LNCaP clone FGC (cell line): Measurements from ENCODE around the gene RNF31.

Experiments used
- DNase-seq: peaks from one replicate; pipeline ENCODE4 v3.0.0-alpha.2; 2011; ENCODE audit warnings: low read depth
- H3K4me3 ChIP-seq: 2 replicates; pipeline ENCODE4 v1.5.1; 2011; ENCODE audit warnings: mild to moderate bottlenecking, low read depth, low read length, control low read depth
- TF ChIP-seq, protein P1 (sequence below): IDR thresholded peaks from 2 replicates; pipeline ENCODE4 v1.5.1; 2012; ENCODE audit warnings: mild to moderate bottlenecking; ENCODE audit not compliant: control insufficient read depth, insufficient read depth; ENCODE audit errors: extremely low read depth

The RNF31 gene

DNA sequence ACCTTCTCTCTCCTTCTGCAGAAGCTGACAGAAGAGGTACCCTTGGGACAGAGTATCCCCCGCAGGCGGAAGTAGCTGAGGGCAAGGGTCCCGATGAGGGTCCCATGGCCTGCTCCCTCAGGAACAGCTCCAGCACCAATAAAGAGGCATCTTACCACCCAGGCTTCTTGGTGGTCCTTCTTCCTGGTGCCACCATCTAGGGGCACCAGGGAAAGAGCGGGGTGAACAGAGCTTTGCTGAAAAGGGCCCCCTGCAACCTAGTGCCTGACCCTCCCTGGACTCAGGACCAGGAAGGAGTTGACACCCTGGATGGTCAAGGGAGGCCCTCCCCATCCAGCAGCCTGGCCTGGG is 13.2 kb downstream of the RNF31 start:
- TF ChIP-seq, protein P1, sequence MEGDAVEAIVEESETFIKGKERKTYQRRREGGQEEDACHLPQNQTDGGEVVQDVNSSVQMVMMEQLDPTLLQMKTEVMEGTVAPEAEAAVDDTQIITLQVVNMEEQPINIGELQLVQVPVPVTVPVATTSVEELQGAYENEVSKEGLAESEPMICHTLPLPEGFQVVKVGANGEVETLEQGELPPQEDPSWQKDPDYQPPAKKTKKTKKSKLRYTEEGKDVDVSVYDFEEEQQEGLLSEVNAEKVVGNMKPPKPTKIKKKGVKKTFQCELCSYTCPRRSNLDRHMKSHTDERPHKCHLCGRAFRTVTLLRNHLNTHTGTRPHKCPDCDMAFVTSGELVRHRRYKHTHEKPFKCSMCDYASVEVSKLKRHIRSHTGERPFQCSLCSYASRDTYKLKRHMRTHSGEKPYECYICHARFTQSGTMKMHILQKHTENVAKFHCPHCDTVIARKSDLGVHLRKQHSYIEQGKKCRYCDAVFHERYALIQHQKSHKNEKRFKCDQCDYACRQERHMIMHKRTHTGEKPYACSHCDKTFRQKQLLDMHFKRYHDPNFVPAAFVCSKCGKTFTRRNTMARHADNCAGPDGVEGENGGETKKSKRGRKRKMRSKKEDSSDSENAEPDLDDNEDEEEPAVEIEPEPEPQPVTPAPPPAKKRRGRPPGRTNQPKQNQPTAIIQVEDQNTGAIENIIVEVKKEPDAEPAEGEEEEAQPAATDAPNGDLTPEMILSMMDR = no peak
- DNase-seq = no peak
- H3K4me3 ChIP-seq = no peak overlapping the region

DNA sequence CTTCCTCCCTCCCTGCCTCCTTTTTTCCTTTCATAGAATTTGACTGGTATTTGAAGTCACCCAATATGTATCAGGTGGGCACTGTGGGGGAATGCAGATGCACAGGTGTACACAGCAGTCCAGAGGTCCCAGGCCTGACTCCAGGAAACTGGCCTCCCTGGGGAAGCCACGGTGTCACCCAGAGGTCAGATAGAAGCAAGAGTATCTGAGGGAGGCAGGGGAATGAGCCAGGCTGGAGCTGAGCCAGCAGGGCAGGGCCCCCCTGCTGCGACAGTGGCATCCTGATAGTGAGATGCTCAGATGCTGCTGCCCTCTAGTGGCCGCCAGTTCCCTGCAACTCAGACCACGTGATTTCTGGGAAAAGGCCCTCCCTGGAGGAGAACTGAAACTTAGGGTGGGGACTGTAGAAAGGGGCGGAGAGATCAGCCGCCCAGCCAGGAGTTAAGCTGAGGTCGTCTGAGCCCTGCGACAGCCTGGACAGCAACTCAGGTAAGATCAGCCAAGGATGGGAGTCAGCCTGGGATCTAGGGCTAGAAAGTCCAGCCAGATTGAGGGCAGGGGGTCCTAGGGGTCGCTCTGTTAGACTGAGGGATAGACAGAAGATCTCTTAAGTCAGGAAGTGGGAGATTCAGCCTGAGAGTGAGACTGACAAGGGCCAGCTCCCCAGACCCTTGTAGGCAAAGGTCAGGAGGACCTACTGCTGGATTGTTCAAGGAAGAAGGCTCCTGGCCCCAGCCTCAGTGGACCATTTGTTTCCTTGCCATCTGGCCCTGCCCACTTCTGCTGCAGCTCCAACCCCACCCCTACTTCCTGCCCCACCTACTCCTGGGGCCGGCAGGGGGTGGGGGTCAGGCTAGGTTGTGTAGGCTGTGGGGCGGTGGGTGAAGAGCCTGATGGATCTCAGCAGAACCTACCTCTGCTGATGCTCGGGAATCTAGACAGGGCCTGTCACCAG is 13.8 kb downstream of the RNF31 start, which contains the start of gene IRF9:
Gene IRF9 (plus strand): TSS at position 416 of the 955 bp plus-strand sequence. CDS start 880 bp downstream, outside the sequence.
- peak within 1 kb of the TSS; percentile 39 for H3K4me3 ChIP-seq
- peak; percentile 87 for DNase-seq
- TF ChIP-seq, protein P1 = peak; percentile 97

DNA sequence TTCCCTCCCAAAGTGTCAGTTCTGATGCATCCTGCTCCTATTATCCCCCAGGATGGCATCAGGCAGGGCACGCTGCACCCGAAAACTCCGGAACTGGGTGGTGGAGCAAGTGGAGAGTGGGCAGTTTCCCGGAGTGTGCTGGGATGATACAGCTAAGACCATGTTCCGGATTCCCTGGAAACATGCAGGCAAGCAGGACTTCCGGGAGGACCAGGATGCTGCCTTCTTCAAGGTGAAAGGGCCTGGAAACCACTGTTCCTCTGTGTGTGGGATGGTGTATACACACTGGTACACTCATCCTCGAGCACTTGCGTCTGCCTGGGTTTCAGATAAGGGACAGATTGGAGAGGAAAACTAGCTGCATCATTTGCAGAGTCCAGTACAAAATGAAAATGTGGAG is 14.8 kb downstream of the RNF31 start:
- no peak overlapping the region for H3K4me3 ChIP-seq
- TF ChIP-seq, protein P1 = no peak
- DNase-seq = no peak

DNA sequence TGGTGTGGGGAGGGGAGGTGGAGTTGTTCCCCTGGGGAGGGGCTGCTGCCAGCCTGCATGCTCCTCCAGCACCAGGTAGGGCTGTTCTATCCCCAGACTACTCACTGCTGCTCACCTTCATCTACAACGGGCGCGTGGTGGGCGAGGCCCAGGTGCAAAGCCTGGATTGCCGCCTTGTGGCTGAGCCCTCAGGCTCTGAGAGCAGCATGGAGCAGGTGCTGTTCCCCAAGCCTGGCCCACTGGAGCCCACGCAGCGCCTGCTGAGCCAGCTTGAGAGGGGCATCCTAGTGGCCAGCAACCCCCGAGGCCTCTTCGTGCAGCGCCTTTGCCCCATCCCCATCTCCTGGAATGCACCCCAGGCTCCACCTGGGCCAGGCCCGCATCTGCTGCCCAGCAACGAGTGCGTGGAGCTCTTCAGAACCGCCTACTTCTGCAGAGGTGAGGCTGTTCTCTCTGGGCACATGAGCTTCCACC is 17.3 kb downstream of the RNF31 start:
- TF ChIP-seq, protein P1 = no peak
- DNase-seq = no peak

DNA sequence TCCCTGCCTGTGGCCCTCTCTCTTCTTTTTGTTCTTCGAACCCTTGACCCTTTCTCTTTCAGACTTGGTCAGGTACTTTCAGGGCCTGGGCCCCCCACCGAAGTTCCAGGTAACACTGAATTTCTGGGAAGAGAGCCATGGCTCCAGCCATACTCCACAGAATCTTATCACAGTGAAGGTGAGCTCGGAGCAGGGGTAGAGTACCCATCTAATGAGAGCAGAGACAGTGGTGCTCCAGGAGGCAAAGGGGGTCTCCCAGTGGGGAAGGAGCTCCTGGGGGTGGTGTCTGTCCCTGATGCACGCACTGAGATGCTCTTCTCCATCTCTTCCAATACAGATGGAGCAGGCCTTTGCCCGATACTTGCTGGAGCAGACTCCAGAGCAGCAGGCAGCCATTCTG is 18.5 kb downstream of the RNF31 start:
- TF ChIP-seq, protein P1 = no peak
- no peak for DNase-seq
- H3K4me3 ChIP-seq = no peak overlapping the region

More for the DNA sequence above, 17.3 kb downstream of the RNF31 start:
- H3K4me3 ChIP-seq = no peak overlapping the region

DNA sequence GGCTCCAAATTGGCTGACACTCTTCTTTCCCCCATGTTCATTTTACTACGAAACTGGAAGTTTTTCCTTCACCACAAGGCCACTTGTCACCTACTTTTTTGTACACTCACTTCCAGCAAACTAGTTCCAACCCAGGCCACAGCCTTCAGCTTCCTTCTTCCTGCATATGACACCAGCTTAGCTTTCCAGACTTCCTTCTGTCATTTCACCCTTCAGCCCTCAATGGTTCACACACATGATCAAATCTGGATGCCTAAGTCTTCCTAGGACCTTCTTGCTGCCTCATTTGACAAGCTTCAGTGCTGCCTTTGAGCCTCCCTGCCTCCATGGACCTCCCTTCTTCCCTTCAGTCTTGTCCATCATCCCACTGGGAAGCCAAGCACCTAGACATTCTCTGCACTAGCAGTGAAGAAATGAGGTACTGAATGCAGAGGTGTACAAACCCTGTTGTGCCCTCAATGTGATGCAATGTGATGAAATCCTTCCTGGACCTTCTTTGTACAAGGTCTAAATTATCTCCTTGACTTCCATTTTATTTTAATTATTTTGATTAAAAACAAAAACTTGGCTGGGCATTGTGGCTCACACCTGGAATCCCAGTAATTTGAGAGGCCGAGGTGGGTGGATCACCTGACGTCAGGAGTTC is 20.3 kb downstream of the RNF31 start:
- no peak overlapping the region for H3K4me3 ChIP-seq
- DNase-seq = no peak
- TF ChIP-seq, protein P1 = no peak
